ENCODE results near the gene NSMF.

The NSMF gene

GRCh38 chr9:137493364-137494103, 34.4 kb upstream of the NSMF start:
- no peaks in the 10 kb centered on the region for H3K4me1 Mint-ChIP-seq
- H3K27me3 Mint-ChIP-seq (ENCODE audit: low read depth): no peaks in the 10 kb centered on the region
- H3K36me3 Mint-ChIP-seq (ENCODE audit: low read depth): no peaks in the 10 kb centered on the region
- no peak overlapping the region for H3K27ac Mint-ChIP-seq
- peaks cover 3% of the 10 kb centered on the region for H3K9me3 Mint-ChIP-seq
- no peak for TF ChIP-seq CTCF (IDR thresholded peaks at IDR 0.05; ENCODE audit: unreplicated experiment in 3 of 3)
- H3K4me3 Mint-ChIP-seq: no peak overlapping the region

- peaks cover 3% of the 10 kb centered on the region for H3K9me3 Mint-ChIP-seq
- TF ChIP-seq CTCF (IDR thresholded peaks at IDR 0.05; ENCODE audit: unreplicated experiment in 3 of 3): no peak
- no peak overlapping the region for H3K4me3 Mint-ChIP-seq
- no peak overlapping the region for H3K27ac Mint-ChIP-seq
- no peaks in the 10 kb centered on the region for H3K36me3 Mint-ChIP-seq (ENCODE audit: low read depth)
- no peaks in the 10 kb centered on the region for H3K27me3 Mint-ChIP-seq (ENCODE audit: low read depth)
- H3K4me1 Mint-ChIP-seq: no peaks in the 10 kb centered on the region
Measured at GRCh38 chr9:137492464-137493363, 33.6 kb upstream of the NSMF start.

- Mint-ChIP-seq H3K9me3 (peaks cover 3% of the 10 kb centered on the region), H3K27me3 (ENCODE audit: low read depth) (no peaks in the 10 kb centered on the region), H3K4me3 (no peak overlapping the region), H3K27ac (no peak overlapping the region), H3K36me3 (ENCODE audit: low read depth) (no peaks in the 10 kb centered on the region), H3K4me1 (no peaks in the 10 kb centered on the region)
- TF ChIP-seq CTCF (IDR thresholded peaks at IDR 0.05; ENCODE audit: unreplicated experiment in 3 of 3): no peak
Measured at GRCh38 chr9:137491735-137492432, 32.8 kb upstream of the NSMF start.

- Mint-ChIP-seq H3K4me1 (no peaks in the 10 kb centered on the region), H3K36me3 (ENCODE audit: low read depth) (no peaks in the 10 kb centered on the region), H3K4me3 (no peak overlapping the region), H3K27me3 (ENCODE audit: low read depth) (peaks cover 4% of the 10 kb centered on the region), H3K9me3 (peaks cover 3% of the 10 kb centered on the region), H3K27ac (no peak overlapping the region)
- TF ChIP-seq CTCF (IDR thresholded peaks at IDR 0.05; ENCODE audit: unreplicated experiment in 3 of 3): no peak
Measured at GRCh38 chr9:137490532-137491186, 31.5 kb upstream of the NSMF start.

- no peaks in the 10 kb centered on the region for H3K36me3 Mint-ChIP-seq (ENCODE audit: low read depth)
- H3K27me3 Mint-ChIP-seq (ENCODE audit: low read depth): peaks cover 4% of the 10 kb centered on the region
- H3K27ac Mint-ChIP-seq: no peak overlapping the region
- no peaks in the 10 kb centered on the region for H3K4me1 Mint-ChIP-seq
- peaks cover 3% of the 10 kb centered on the region for H3K9me3 Mint-ChIP-seq
- no peak for TF ChIP-seq CTCF (IDR thresholded peaks at IDR 0.05; ENCODE audit: unreplicated experiment in 3 of 3)
- no peak overlapping the region for H3K4me3 Mint-ChIP-seq
Measured at GRCh38 chr9:137488906-137489305, 29.8 kb upstream of the NSMF start.
